HUES6 (cell line): ENCODE results near the gene AKR7A3.

ENCODE experiments used
- H3K27ac ChIP-seq: 2 replicates; pipeline ENCODE4 v1.7.0; 2013; ENCODE audit warnings: low read depth, mild to moderate bottlenecking, low read length, inconsistent platforms
- H3K27me3 ChIP-seq: 2 replicates; pipeline ENCODE4 v1.6.1; 2013; ENCODE audit warnings: low read length; ENCODE audit not compliant: control insufficient read depth, insufficient read depth
- H3K36me3 ChIP-seq: 2 replicates; pipeline ENCODE4 v1.6.1; 2013; ENCODE audit warnings: low read length; ENCODE audit not compliant: control insufficient read depth, insufficient read depth
- H3K4me1 ChIP-seq: 2 replicates; pipeline ENCODE4 v1.6.1; 2013; ENCODE audit warnings: low read length; ENCODE audit not compliant: control insufficient read depth, insufficient read depth
- H3K4me3 ChIP-seq: 2 replicates; pipeline ENCODE4 v1.5.1; 2013; ENCODE audit warnings: low read depth, low read length
- H3K9ac ChIP-seq: one replicate; pipeline ENCODE4 v1.6.1; 2013; ENCODE audit warnings: mild to moderate bottlenecking, low read length
- H3K9me3 ChIP-seq: 2 replicates; pipeline ENCODE4 v1.6.1; 2013; ENCODE audit warnings: low read depth, low read length; ENCODE audit not compliant: control insufficient read depth, insufficient read depth

AKR7A3 gene

GRCh38 chr1:19240673-19241538, 47.7 kb downstream of the AKR7A3 start:
- Histone ChIP-seq H3K4me3 (no peak overlapping the region), H3K9ac (no peak overlapping the region), H3K27ac (no peak overlapping the region), H3K9me3 (no peaks in the 10 kb centered on the region), H3K4me1 (no peaks in the 10 kb centered on the region), H3K27me3 (no peaks in the 10 kb centered on the region), H3K36me3 (peaks cover 87% of the 10 kb centered on the region)

- Histone ChIP-seq H3K4me3 (no peak overlapping the region), H3K4me1 (no peaks in the 10 kb centered on the region), H3K9ac (no peak overlapping the region), H3K9me3 (no peaks in the 10 kb centered on the region), H3K36me3 (peaks cover 91% of the 10 kb centered on the region), H3K27ac (no peak overlapping the region), H3K27me3 (no peaks in the 10 kb centered on the region)
Measured at GRCh38 chr1:19239876-19240275, 48.7 kb downstream of the AKR7A3 start.

- Histone ChIP-seq H3K36me3 (peaks cover 91% of the 10 kb centered on the region), H3K9ac (no peak overlapping the region), H3K4me3 (no peak overlapping the region), H3K27ac (no peak overlapping the region), H3K27me3 (no peaks in the 10 kb centered on the region), H3K9me3 (no peaks in the 10 kb centered on the region), H3K4me1 (no peaks in the 10 kb centered on the region)
Measured at GRCh38 chr1:19234224-19234623, 54.3 kb downstream of the AKR7A3 start.
